GM12878 (cell line): ENCODE data around the gene GARIN5A. TPM values are rescaled to one million over a fixed set of nuclear protein-coding genes. Genes with fewer than 3 reads are reported as not detected.

ENCODE experiments used
- ATF2 ChIP-seq: IDR thresholded peaks from 2 replicates; pipeline ENCODE4 v1.6.1; 2012; ENCODE audit warnings: low read length, inconsistent platforms
- BCLAF1 ChIP-seq: fragments of 450-650 bp; IDR thresholded peaks from 2 replicates; pipeline ENCODE4 v1.6.1; 2017; ENCODE audit warnings: antibody characterized with exemption, mild to moderate bottlenecking, moderate library complexity
- CHD4 ChIP-seq: fragments of 200-600 bp; sonication (generic); IDR thresholded peaks from 2 replicates; pipeline ENCODE4 v1.6.1; 2016; ENCODE audit warnings: mild to moderate bottlenecking
- FOXM1 ChIP-seq: IDR thresholded peaks from 2 replicates; pipeline ENCODE4 v1.6.1; 2012; ENCODE audit warnings: low read depth, mild to moderate bottlenecking, inconsistent platforms, low read length, moderate library complexity
- HCFC1 ChIP-seq: fragments of 150-350 bp; IDR thresholded peaks from 2 replicates; pipeline ENCODE4 v1.6.1; 2014; ENCODE audit warnings: low read length
- MTA2 ChIP-seq: fragments of 450-650 bp; IDR thresholded peaks from 2 replicates; pipeline ENCODE4 v1.6.1; 2016; ENCODE audit warnings: low read depth, mild to moderate bottlenecking, moderate library complexity
- NR2C2 ChIP-seq: IDR thresholded peaks from 2 replicates; pipeline ENCODE4 v1.6.1; 2011; ENCODE audit warnings: borderline replicate concordance, low read depth; ENCODE audit not compliant: control insufficient read depth, insufficient read length
- NR2F1 ChIP-seq: fragments of 450-650 bp; conservative IDR thresholded peaks from 2 replicates; pipeline ENCODE4 v1.6.1; 2017; ENCODE audit warnings: mild to moderate bottlenecking
- POU2F2 ChIP-seq: IDR thresholded peaks from 3 replicates; pipeline ENCODE4 v1.6.1; 2011; ENCODE audit warnings: low read depth, mild to moderate bottlenecking, low read length, borderline replicate concordance
- STAT1 ChIP-seq: fragments of 450-650 bp; conservative IDR thresholded peaks from 2 replicates; pipeline ENCODE4 v1.6.1; 2014; ENCODE audit warnings: antibody characterized with exemption, mild to moderate bottlenecking
- polyA plus RNA-seq, 11 experiments: library from polyadenylated mRNA; depleted of rRNA in 4 of 11; unstranded in 6 of 11; stranded (reverse) in 5 of 11; fragments of >200 nt; fragmentation: Nextera tagmentation in 4 of 11; fragmentation: Illumina TruSeq in 1 of 11; extraction: Ambion mirVana in 4 of 11; extraction: Trizol in 1 of 11; gene quantifications; 1 replicate in 1 of 11; 2 replicates in 10 of 11; pipeline versions ENCODE4 v1.2.1 to v1.2.3, GENCODE V29; 2011 to 2016; ENCODE audit warnings: inconsistent platforms in 2 of 11, missing spikeins in 2 of 11, low read depth in 1 of 11
- total RNA-seq, 4 experiments: library from RNA; depleted of rRNA in 3 of 4; stranded (reverse); fragments of >200 nt in 3 of 4; fragmentation: Illumina TruSeq in 1 of 4; extraction: Trizol in 1 of 4; gene quantifications; 2 replicates each; pipeline versions ENCODE4 v1.2.1 to v1.2.3, GENCODE V29; 2013 to 2021

Gene GARIN5A
- total and polyA plus RNA-seq, 10 of the 15 experiments (the other 5 are each of a cell fraction or from before 2014, with no cell fraction given), result 0.18 to 1.2 (median 0.24) TPM; not detected in 6

GRCh38 chr19:50459067-50459456 is 17.6 kb downstream of the GARIN5A start (continued):
- TF ChIP-seq BCLAF1 (no peak), NR2C2 (no peak), ATF2 (no peak), MTA2 (no peak), HCFC1 (no peak), POU2F2 (no peak), FOXM1 (no peak), CHD4 (no peak), NR2F1 (no peak), STAT1 (no peak)
